Epithelial cell of esophagus (primary cell): ENCODE data around the gene RPUSD2.
A peak's percentile ranks its signal among the peaks of the same experiment; 100 is the strongest.

Experiments used
- DNase-seq: peaks from one replicate; pipeline ENCODE4 v3.0.0; 2010; ENCODE audit warnings: low read depth
- H3K4me3 ChIP-seq: 2 replicates; pipeline ENCODE4 v1.5.1; 2011; ENCODE audit warnings: mild to moderate bottlenecking, low read length, control low read depth
- CTCF ChIP-seq: IDR thresholded peaks from 2 replicates; pipeline ENCODE4 v1.5.1; 2011; ENCODE audit warnings: low read depth, mild to moderate bottlenecking, low read length, control low read depth, inconsistent platforms; ENCODE audit not compliant: insufficient read depth; ENCODE audit errors: missing control alignments

RPUSD2 gene

DNA sequence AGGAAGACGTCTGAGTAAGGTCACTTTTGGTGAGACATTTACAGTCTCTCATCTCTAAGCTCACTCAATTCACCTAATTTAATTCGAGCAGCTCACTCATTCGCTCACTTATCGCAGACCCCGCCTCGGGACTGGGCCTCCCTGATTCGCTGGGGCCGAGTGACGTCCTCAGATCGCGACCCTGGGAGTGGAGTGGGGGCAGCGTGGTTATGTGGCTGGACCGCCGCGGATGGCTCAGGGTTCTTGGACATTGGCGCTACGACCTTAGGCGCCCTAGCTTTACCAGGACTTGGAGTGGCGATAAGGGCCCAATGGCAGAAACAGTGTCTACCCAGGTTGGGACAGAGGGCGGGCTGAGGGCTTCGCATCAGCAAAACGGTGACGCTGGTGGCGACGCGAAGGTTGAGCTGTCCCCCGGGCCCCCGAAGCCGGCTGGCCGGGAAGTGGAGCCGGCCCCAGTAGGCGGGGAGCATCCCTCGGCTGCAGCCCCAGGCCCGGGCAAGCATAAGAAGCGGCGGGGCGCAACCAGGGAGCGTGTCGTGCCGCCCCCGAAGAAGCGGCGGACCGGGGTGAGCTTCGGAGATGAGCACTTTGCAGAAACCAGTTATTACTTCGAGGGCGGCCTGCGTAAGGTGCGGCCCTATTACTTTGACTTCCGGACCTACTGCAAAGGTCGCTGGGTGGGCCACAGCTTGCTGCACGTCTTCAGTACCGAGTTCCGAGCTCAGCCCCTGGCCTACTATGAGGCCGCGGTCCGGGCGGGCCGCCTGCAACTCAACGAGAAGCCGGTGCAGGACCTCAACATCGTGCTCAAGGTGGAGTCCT lies at the start of gene RPUSD2:
TSS of gene RPUSD2 (plus strand) at position 171 of the 825 bp plus-strand sequence. CDS start at position 210, 39 bp downstream.
- DNase-seq = peak; percentile 94
- H3K4me3 ChIP-seq = peak within 1 kb of the TSS; percentile 95
- TF ChIP-seq CTCF = no peak

DNA sequence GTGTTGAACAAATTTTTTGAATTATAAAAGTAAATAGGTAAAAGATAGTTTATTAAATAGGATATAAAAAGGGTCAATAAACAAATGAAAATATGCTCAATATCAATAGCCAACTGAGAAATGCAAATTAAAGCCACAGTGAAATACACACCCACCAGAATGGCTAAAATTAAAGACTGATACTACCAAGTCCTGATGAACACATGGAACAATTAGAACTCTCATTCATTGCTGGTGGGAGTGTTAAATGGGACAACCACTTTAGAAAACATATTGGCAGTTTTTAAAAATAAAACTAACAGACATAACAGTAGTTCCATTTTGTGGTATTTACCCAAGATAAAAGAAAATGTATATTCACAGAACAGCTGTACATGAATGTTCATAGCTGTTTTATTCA lies 45.5 kb upstream of the RPUSD2 start:
- no peak for DNase-seq
- TF ChIP-seq CTCF = no peak
- no peak overlapping the region for H3K4me3 ChIP-seq

GRCh38 chr15:40525855-40526254 lies 43.2 kb upstream of the RPUSD2 start:
- no peak for DNase-seq
- no peak overlapping the region for H3K4me3 ChIP-seq
- TF ChIP-seq CTCF = no peak

- no peak overlapping the region for H3K4me3 ChIP-seq
- no peak for DNase-seq
- no peak for TF ChIP-seq CTCF
Observed at GRCh38 chr15:40528801-40529200, 40.3 kb upstream of the RPUSD2 start.

DNA sequence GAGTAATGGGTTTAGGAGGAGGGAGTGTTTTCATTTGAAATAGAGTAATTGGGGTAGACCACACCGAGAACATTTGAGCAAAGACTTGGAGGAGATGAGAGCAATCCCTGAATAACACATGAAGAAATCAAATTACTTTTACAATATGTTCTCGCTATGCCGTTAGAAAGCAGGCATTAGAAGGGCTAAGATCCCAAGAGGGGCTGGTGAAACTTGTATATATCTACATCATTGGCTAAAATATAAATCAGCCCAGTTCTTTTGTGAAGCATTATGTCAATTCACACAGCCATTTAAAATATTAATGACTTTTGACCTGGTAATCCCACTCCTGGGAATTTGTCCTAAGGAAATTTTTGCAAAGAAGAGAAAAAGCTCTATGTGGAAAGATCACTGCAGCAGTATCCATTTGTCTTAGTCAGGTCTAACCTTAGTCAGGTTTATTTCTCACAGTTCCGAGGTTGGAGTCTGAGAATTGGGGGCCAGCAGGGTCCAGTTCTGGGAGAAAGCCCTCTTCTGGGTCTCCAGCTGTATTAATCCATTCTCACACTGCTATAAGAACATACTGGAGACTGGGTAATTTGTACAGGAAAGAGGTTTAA lies 35.2 kb upstream of the RPUSD2 start:
- no peak for DNase-seq
- no peak for TF ChIP-seq CTCF
- H3K4me3 ChIP-seq = no peak overlapping the region

GRCh38 chr15:40534371-40534770 lies 34.7 kb upstream of the RPUSD2 start:
- no peak for DNase-seq
- no peak overlapping the region for H3K4me3 ChIP-seq
- TF ChIP-seq CTCF = no peak
